Panc1 (cell line): ENCODE data around the gene PPP1R26. TPM values are rescaled to one million over a fixed set of nuclear protein-coding genes. Genes with fewer than 3 reads are reported as not detected.
A peak's percentile ranks its signal among the peaks of the same experiment; 100 is the strongest.

Experiments used
- ATAC-seq: fragments of 200-7000 bp; cut with Tn5 transposase; 2 replicates; pipeline ENCODE4 v1.9.1; 2020; ENCODE audit warnings: mild to moderate bottlenecking, moderate library complexity
- BruUV-seq: library from RNA; stranded (reverse); fragments of 400-500 nt; replicated peaks from 2 replicates; lab custom pipeline; 2021; lab: Mats Ljungman, UMichigan
- CTCF ChIA-PET: fragments of 300-600 bp; sonication (Branson Sonifier 250); formaldehyde crosslinking; loops from one replicate; lab custom pipeline; 2022; ENCODE audit warnings: antibody characterized with exemption; lab: Charles Lee
- POLR2A ChIA-PET: fragments of 300-600 bp; sonication (Branson Sonifier 250); formaldehyde crosslinking; loops from one replicate; lab custom pipeline; 2022; ENCODE audit warnings: antibody characterized with exemption; lab: Charles Lee
- DNase-seq: peaks from one replicate; pipeline ENCODE4 v3.0.0-alpha.2; 2010; ENCODE audit warnings: low read depth, low spot score
- H3K27ac ChIP-seq: 2 replicates; pipeline ENCODE4 v1.5.1; 2011; ENCODE audit warnings: mild to moderate bottlenecking, low read length, inconsistent platforms
- H3K27me3 ChIP-seq: fragments of 200-500 bp; sonication (Bioruptor generic); 2 replicates; pipeline ENCODE4 v1.6.0; 2014; ENCODE audit warnings: low read length, inconsistent platforms; ENCODE audit not compliant: control insufficient read depth, insufficient read depth
- H3K36me3 ChIP-seq: fragments of 200-500 bp; sonication (Bioruptor generic); 2 replicates; pipeline ENCODE4 v1.5.1; 2014; ENCODE audit warnings: inconsistent platforms, mild to moderate bottlenecking, low read length, moderate library complexity; ENCODE audit not compliant: control insufficient read depth, insufficient read depth
- H3K4me1 ChIP-seq: 2 replicates; pipeline ENCODE4 v1.5.1; 2011; ENCODE audit warnings: inconsistent platforms, mild to moderate bottlenecking, low read length, moderate library complexity; ENCODE audit not compliant: control insufficient read depth, insufficient read depth
- H3K4me3 ChIP-seq, 2 experiments: 2 replicates each; pipeline ENCODE4 v1.5.1; 2011 to 2012; ENCODE audit warnings: low read depth in 2 of 2, low read length in 2 of 2, mild to moderate bottlenecking in 2 of 2, inconsistent platforms in 1 of 2, moderate library complexity in 1 of 2
- H3K9me3 ChIP-seq: fragments of 200-500 bp; sonication (Bioruptor generic); 2 replicates; pipeline ENCODE4 v1.5.1; 2014; ENCODE audit warnings: low read depth, mild to moderate bottlenecking, inconsistent platforms, low read length, moderate library complexity; ENCODE audit not compliant: control insufficient read depth, insufficient read depth
- CTCF ChIP-seq: fragments of 450-650 bp; IDR thresholded peaks from 2 replicates; pipeline ENCODE4 v1.5.1; 2017; ENCODE audit warnings: mild to moderate bottlenecking
- POLR2AphosphoS5 ChIP-seq: IDR thresholded peaks from 2 replicates; pipeline ENCODE4 v1.6.1; 2012; ENCODE audit warnings: mild to moderate bottlenecking, low read depth, low read length, moderate library complexity
- REST ChIP-seq, 2 experiments: IDR thresholded peaks; 2 replicates each; pipeline ENCODE4 v1.6.1; 2011 to 2012; ENCODE audit warnings: low read depth in 2 of 2, control low read depth in 1 of 2, low read length in 1 of 2, mild to moderate bottlenecking in 1 of 2, moderate library complexity in 1 of 2; ENCODE audit not compliant: insufficient read depth in 1 of 2
- SIN3A ChIP-seq: IDR thresholded peaks from 2 replicates; pipeline ENCODE4 v1.6.1; 2012; ENCODE audit warnings: low read depth, mild to moderate bottlenecking, low read length, moderate library complexity, borderline replicate concordance; ENCODE audit not compliant: insufficient read depth
- TCF7L2 ChIP-seq: IDR thresholded peaks from 2 replicates; pipeline ENCODE4 v1.6.1; 2011; ENCODE audit warnings: mild to moderate bottlenecking, low read depth, low read length, inconsistent platforms
- in situ Hi-C: cut with HindIII; loops from 2 replicates; pipeline ENCODE4 v1.10.0; 2016; ENCODE audit warnings: low sequenced_read_pairs, low pct_unique_long_range_greater_than_20kb
- intact Hi-C: fragments of 100-400 bp; cut with micrococcal nuclease; formaldehyde crosslinking; loops from one replicate; pipeline ENCODE4 v1.10.0; 2022; ENCODE audit not compliant: unreplicated experiment
- total RNA-seq: library from RNA; stranded (reverse); gene quantifications from one replicate; pipeline ENCODE4 v1.2.1, GENCODE V29; 2021; ENCODE audit not compliant: unreplicated experiment

Gene PPP1R26
- total RNA-seq, 1 experiment from 2014 or later, result 17.5 TPM

DNA sequence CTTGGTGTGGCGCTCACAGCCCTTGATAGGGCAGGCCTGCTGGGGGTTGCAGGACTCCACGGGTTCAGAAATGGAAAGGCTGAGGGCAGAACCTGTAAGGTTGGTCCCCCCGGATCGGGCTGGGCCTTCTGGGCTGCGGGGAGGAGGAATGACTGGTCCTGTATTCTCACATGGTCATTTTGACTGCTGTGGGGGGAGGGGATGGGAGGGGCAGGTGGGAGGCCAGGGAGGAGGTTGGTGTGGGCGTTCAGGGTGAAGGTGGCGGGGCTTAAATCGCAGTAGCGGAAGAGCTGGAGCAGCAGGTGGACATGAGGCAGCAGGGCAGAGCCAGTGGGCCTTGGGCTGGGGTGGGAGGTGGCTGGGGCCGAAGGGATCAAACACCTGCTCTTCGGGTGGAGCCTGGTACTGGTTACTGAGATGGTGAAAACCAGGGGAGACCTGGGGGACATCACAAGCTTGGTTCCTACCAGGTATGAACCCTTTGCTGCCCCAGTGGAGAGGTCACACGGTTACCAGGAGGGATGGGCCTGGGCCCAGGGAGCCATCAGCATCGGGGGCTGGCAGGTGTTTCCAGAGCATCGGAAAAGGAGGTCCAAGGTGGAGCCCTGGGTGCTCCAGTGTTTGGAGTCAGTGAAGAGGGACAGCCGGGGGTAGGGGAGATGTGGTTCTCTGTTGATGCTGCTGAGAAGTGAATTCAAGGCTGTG, 22.7 kb downstream of the PPP1R26 start:
- CTCF ChIA-PET, result interaction anchor here (0.6 kb wide), 1 partner anchor 26 kb away, joined by 7 read pairs; no protein-coding TSS in a partner anchor
- H3K4me1 ChIP-seq, result peaks cover 4% of the 10 kb centered on the region
- H3K9me3 ChIP-seq, result no peaks in the 10 kb centered on the region
- H3K27me3 ChIP-seq, result no peaks in the 10 kb centered on the region
- peaks cover 4% of the 10 kb centered on the region; the same call in 1 of the 2 replicates for H3K36me3 ChIP-seq
- DNase-seq, result no peak
- in situ Hi-C loops (no loop called here), intact Hi-C loops (no loop called here)
- TF ChIP-seq POLR2AphosphoS5 (no peak), REST (IDR thresholded peaks at IDR 0.05; ENCODE audit: insufficient read depth in 1 of 2, low read depth in 2 of 2, low read length in 1 of 2) (no peak), TCF7L2 (no peak), CTCF (no peak), SIN3A (no peak)
- BruUV-seq, result TSS peak; percentile 88
- no peak overlapping the region; a peak in 1 of 4 replicates for H3K4me3 ChIP-seq
- no peak overlapping the region for H3K27ac ChIP-seq
- POLR2A ChIA-PET, result no interaction called here
- ATAC-seq, result no peak

DNA sequence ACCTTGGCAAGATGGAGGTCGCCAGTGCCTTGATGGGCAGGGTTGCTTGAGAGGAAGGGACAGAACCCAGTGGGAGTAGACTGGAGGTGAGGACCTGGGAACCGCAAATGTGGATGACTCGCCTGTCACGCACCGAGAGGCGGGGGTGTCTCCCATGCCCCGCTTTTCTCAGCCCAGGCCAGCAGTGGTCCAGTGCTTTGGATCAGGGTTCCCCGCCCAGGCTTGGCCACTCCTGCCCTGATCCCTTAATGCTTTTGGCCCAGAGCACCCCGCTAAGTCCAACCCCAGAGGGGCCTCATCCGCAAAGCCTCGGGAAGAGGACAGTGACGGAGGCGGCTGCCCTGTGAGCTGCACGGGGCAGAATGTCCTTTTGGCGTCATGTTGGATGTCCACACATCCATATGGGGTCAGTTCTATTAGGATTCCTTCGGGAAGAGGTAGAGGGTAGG, 23.3 kb downstream of the PPP1R26 start:
- no peak overlapping the region for H3K27ac ChIP-seq
- BruUV-seq, result no TSS peak
- no peak for DNase-seq

More for the DNA sequence above, 23.3 kb downstream of the PPP1R26 start:
- no peaks in the 10 kb centered on the region for H3K27me3 ChIP-seq
- POLR2A ChIA-PET, result no interaction called here
- CTCF ChIA-PET, result no interaction called here
- intact Hi-C loops, result no loop called here
- no peaks in the 10 kb centered on the region for H3K9me3 ChIP-seq
- in situ Hi-C loops, result no loop called here
- no peak for TF ChIP-seq CTCF
- no peak for TF ChIP-seq POLR2AphosphoS5
- TF ChIP-seq SIN3A, result no peak
- TF ChIP-seq REST (IDR thresholded peaks at IDR 0.05; ENCODE audit: insufficient read depth in 1 of 2, low read depth in 2 of 2, low read length in 1 of 2), result no peak
- no peak for TF ChIP-seq TCF7L2
- ATAC-seq, result no peak
- peaks cover 4% of the 10 kb centered on the region for H3K4me1 ChIP-seq
- no peak overlapping the region for H3K4me3 ChIP-seq
- peaks cover 4% of the 10 kb centered on the region; the same call in 1 of the 2 replicates for H3K36me3 ChIP-seq
